ENCODE data around the gene FAM161A. TPM values are rescaled to one million over a fixed set of nuclear protein-coding genes. Genes with fewer than 3 reads are reported as not detected.

The FAM161A gene
- total RNA-seq (1 to 10 TPM; 1.2 to 3.3 (median 2.2) TPM), polyA plus RNA-seq (1 to 10 TPM in 2 of 3 donors, under 1 TPM in 1; 0.72 to 2.3 (median 1.2) TPM)
- long read RNA-seq, donor 1: 0 reads
- long read RNA-seq, donor 2, partial matches to known transcripts: 4 of 4 reads
- long read RNA-seq, donor 2, other reads (novel, unspliced or antisense): 0 of 4 reads

DNA sequence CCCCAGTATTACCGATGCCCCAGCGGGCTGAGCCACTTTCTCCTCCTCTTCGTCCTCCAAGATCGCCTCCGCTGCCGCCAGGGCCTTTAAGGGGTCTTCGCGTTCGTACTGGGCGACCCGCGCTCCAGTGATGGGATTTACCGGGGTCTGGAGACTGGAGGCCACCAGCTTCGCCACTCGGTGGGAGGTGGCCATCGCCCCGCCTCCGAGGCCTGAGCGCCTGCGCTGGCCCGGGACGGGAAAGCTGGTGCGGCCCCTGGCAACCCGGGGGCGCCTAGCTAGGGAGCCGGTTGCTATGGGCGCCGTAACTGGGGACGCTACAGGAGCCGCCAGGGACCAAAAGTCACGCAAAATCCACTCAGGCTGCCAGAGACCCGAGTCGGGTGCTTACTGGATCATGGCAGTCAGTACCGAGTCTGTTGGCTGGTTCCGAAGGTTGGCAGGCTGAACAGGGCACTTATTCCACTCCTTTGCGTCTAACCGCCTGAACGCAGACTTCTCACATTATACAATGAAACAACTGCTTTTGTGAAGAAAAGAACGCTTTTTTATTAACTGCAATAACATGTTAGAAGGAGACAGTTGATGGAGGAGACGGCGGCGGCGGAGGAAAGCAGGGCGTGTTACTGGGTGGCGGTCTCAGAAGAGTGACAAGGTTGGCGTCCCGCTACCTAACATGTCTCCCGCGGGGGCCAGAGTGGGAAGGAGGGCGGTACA lies at the start of gene FAM161A:
TSS of gene FAM161A (minus strand) at position 214 of the 717 bp plus-strand sequence. CDS start at position 195, 19 bp downstream.
- ATAC-seq (peak; percentile 93 to 96 (median 94)), DNase-seq (peak; percentile 90 to 94)
- no peaks in the 10 kb centered on the region for H3K9me3 ChIP-seq
- no peaks in the 10 kb centered on the region for H3K27me3 ChIP-seq (ENCODE audit: insufficient read depth in 3 of 3, low read length in 2 of 3)
- peaks cover 11% of the 10 kb centered on the region for H3K4me1 ChIP-seq
- peak within 1 kb of the TSS; percentile 71 for H3K4me3 ChIP-seq
- H3K36me3 ChIP-seq (ENCODE audit: insufficient read depth in 1 of 2, low read depth in 1 of 2): no peaks in the 10 kb centered on the region
- intact Hi-C loops (cut with DNase I): loop anchor here in 1 of 2 donors (2.0 kb wide), 1 partner anchor 319 kb away; no protein-coding TSS in a partner anchor
- H3K27ac ChIP-seq: peak within 1 kb of the TSS; percentile 75
- TF ChIP-seq CTCF (IDR thresholded peaks at IDR 0.05): no peak
- WGBS, 3 donors: 0 to 1% (median 0%) methylated on average over 50 of the region's 50 CpGs

- Histone ChIP-seq H3K4me1 (no peaks in the 10 kb centered on the region), H3K27ac (no peak overlapping the region), H3K36me3 (ENCODE audit: insufficient read depth in 1 of 2, low read depth in 1 of 2) (no peaks in the 10 kb centered on the region), H3K9me3 (no peaks in the 10 kb centered on the region), H3K27me3 (ENCODE audit: insufficient read depth in 3 of 3, low read length in 2 of 3) (no peaks in the 10 kb centered on the region), H3K4me3 (no peak overlapping the region)
- DNase-seq (no peak), ATAC-seq (no peak)
- no peak for TF ChIP-seq CTCF (IDR thresholded peaks at IDR 0.05)
- 68 to 84% (median 81%) methylated on average over 1 of the region's 1 CpG for WGBS, 3 donors
- intact Hi-C loops (cut with DNase I): no loop called here
Measured at GRCh38 chr2:61900281-61900680, 46.4 kb upstream of the FAM161A start.

- 22 to 36% (median 34%) methylated on average over 2 of the region's 2 CpGs for WGBS, 3 donors
- Histone ChIP-seq H3K36me3 (ENCODE audit: insufficient read depth in 1 of 2, low read depth in 1 of 2) (no peaks in the 10 kb centered on the region), H3K4me3 (no peak overlapping the region), H3K9me3 (no peaks in the 10 kb centered on the region), H3K27ac (no peak overlapping the region), H3K4me1 (no peaks in the 10 kb centered on the region), H3K27me3 (ENCODE audit: insufficient read depth in 3 of 3, low read length in 2 of 3) (no peaks in the 10 kb centered on the region)
- no peak for DNase-seq
- TF ChIP-seq CTCF (IDR thresholded peaks at IDR 0.05): no peak
- intact Hi-C loops (cut with DNase I): no loop called here
- no peak for ATAC-seq
Measured at GRCh38 chr2:61898810-61899209, 45.0 kb upstream of the FAM161A start.

GRCh38 chr2:61888267-61889055 lies 34.6 kb upstream of the FAM161A start, which contains the start of gene CCT4:
TSS of gene CCT4 (minus strand) at chr2:61888656. CDS start at chr2:61888507, 149 bp downstream.
- H3K36me3 ChIP-seq (ENCODE audit: insufficient read depth in 1 of 2, low read depth in 1 of 2): peaks cover 0 to 21% of the 10 kb centered on the region in 2 donors
- no peak for TF ChIP-seq CTCF (IDR thresholded peaks at IDR 0.05)
- peak within 1 kb of the TSS; percentile 74 for H3K4me3 ChIP-seq
- intact Hi-C loops (cut with DNase I): no loop called here
- H3K27me3 ChIP-seq (ENCODE audit: insufficient read depth in 3 of 3, low read length in 2 of 3): no peaks in the 10 kb centered on the region
- H3K27ac ChIP-seq: peak within 1 kb of the TSS; percentile 90
- no peaks in the 10 kb centered on the region for H3K9me3 ChIP-seq
- ATAC-seq (peak; percentile 92 to 94 (median 92)), DNase-seq (peak; percentile 89 to 93)
- peaks cover 8% of the 10 kb centered on the region for H3K4me1 ChIP-seq
- WGBS, 3 donors: 0 to 1% (median 1%) methylated on average over 73 to 74 of the region's 74 CpGs
